HG03097 (cell line): Measurements from ENCODE around the gene PRDM11.

Source experiments
- ATAC-seq: cut with Tn5 transposase; IDR thresholded peaks from one replicate; pipeline ENCODE4 v1.9.1; 2021; ENCODE audit not compliant: unreplicated experiment, low FRiP score

PRDM11 gene

GRCh38 chr11:45173064-45173463 is 26.6 kb downstream of the PRDM11 start:
- ATAC-seq: no peak

DNA sequence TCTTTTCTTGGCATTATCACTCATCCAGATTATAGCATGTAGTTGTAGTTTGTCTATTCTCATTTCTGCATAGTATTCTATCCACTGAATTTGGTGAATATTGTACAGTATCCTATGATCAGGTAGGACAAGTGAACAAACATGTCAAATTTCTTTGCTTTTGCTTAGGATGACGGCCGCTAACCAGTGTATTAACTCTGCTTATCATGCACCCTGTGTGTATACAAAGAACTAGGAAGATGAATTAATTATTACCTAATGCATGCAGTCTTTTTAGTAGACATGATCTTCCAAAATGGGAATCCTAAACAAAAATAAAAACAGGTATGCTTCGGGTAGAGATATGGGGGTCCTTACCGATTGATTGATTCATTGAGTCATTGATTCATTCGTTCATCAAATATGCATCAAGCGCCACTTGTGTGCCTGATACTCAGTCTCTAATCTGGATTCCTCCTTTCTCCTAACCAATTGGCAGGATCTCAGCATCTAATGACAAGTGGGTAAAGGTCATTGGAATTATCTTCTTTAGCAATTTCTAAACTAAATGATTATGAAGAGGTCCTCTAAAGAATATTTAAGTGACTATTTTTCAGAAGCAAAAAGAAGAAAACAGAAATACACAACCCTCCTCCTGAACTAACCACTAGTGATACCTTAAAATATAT is 27.9 kb downstream of the PRDM11 start:
- ATAC-seq: no peak

DNA sequence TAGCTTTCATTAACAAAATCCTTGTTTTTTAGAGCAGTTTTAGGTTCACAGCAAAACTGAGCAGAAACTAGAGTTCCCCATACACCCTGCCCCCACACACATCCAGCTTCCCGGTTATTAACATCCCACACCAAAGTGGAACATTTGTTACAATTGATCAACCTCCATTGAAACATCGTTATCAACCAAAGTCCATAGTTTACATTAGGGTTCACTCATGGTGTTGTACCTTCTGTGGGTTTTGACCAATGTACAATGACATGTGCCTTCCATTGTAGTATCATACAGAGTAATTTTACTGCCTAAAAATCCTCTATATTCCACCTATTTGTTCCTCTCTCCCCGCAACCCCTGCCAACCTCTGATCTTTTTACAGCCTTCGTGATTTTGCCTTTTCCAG is 28.5 kb downstream of the PRDM11 start:
- ATAC-seq: no peak

DNA sequence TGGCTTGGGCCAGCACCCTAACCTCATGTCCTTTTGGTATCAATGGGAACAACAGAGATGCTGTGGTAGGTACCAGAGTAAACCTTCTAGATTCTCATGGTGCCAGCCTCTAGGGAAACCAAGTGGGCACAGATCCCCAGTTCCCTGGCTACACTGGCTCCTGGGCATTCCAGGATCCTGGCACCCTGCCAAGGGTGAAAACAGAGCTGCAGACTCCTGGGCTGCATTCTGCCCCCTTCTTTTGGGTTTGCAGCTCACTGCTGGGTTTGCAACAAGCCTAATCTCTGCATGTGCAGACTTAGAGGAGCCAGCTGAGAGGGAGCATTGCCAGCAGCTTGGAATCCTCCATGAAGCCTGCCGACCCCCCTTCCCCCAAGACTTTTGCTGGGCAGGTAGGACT is 30.6 kb downstream of the PRDM11 start:
- ATAC-seq: no peak

DNA sequence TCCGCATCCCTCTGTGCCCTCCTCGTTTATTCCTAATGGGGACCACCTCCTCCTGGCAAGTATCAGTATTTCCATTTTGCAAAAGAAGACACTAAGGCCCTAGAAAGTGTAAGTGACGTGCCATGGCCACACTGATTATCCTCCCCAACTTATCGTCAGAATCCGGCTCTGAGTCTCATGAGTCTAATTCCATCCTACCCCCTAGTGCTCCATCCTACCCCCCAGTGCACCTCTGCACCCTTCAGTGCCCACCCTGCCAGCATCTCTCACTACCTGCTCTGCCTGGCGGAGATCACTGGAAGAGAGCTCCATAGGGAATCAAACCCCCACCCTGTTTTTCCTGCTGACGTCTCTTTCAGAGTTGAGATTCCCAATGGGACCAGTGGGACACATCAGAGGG is 31.8 kb downstream of the PRDM11 start:
- no peak for ATAC-seq

- ATAC-seq: no peak
Observed at GRCh38 chr11:45178890-45179671, 32.6 kb downstream of the PRDM11 start.

DNA sequence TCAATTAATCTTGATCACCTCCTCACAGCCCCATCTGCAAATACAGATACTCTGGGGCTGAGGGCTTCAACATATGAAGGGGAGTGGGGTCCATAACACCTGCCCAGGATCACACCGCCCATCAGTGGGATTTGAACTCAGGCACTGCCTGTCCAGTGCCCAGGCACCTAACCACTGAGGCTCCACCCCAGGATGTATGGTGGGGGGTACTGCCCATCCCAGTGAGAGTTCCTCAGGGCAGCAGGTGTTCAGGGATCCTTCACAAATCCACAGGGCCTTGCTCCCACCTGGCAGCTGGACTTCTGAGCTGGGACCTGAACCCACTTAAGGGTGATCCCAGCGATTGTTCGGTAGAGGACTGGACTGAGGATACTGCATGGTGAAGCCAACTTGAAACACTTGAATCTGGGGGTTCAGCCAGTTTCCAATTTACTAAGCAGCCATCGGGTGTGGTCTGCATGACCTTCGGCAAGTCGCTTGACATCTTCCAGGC is 33.3 kb downstream of the PRDM11 start:
- no peak for ATAC-seq

GRCh38 chr11:45180179-45180847 is 33.9 kb downstream of the PRDM11 start:
- no peak for ATAC-seq

- no peak for ATAC-seq
Observed at GRCh38 chr11:45180848-45181192, 34.4 kb downstream of the PRDM11 start.

DNA sequence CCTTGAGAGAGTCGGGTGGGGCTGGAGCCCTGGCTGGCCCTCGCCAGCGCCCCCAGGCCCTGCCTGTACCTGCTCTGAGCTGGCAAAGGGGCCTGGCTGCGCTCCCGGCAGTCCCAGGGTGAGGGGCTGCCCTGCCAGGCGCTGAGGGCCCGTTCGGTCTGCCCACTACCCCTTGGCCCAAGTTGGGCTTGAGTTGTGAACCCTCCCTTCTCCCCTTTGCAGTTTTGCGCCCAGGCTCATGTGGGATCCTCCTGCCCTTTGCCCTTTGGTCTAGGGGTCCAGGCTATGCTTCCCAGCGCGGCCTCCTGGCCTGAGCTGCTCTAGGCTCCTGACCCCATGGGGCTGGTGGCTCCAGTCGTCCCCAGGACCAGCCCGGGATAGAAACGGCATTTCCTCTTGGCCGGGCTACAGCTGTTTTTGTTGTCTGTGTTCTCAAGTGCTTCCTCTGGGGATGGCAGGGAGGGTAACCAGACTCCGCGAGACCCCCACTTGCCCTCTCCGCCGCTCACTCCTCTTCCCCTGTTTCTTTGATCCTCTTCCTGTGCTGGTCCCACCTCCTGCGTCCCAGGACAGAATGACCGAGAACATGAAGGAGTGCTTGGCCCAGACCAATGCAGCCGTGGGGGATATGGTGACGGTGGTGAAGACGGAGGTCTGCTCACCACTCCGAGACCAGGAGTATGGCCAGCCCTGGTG is 34.9 kb downstream of the PRDM11 start:
- no peak for ATAC-seq

- no peak for ATAC-seq
Observed at GRCh38 chr11:45181889-45182550, 35.6 kb downstream of the PRDM11 start.

GRCh38 chr11:45182902-45183301 is 36.5 kb downstream of the PRDM11 start:
- ATAC-seq: no peak

DNA sequence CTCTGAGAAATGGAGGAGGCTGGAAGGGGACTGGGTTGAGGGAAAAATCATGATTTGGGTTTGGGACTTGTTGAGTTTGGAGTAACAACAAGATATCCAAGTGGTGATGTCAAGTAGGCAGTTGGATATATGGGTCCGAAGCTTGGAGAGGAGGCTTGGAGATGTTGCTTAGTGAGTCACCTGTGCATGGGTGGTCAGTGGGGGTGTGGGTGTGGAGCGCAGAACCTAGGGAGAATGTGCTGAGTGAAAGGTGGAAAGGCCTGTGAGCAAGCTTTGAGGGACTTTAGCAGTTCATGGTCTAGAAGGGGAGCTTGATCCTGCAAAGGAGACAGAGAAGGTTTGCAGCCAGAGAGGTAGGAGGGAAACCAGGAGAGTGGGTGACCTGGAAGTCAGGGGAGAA is 38.2 kb downstream of the PRDM11 start:
- no peak for ATAC-seq

- ATAC-seq: no peak
Observed at GRCh38 chr11:45185228-45185729, 38.8 kb downstream of the PRDM11 start.

GRCh38 chr11:45187375-45187774 is 40.9 kb downstream of the PRDM11 start:
- no peak for ATAC-seq

GRCh38 chr11:45188127-45188526 is 41.7 kb downstream of the PRDM11 start:
- ATAC-seq: no peak

DNA sequence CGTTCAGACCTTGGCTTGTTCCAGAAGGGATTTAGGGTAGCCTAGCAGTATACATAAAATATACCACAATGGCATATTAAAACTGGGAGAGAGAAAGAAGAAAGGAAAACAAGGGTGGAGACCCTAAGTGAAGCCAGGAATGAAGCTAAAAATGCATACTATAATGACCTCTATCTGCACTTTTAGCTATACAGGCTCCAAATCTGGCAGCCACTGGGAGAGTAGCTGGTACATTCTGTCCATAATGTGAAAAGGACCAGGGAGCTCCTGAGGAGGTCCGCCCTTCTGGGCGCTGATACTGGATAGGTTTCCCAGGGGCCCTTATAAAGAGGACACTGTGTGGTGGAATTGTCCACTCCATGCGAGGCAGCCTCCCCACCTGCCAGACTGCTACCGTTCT is 42.8 kb downstream of the PRDM11 start:
- no peak for ATAC-seq

DNA sequence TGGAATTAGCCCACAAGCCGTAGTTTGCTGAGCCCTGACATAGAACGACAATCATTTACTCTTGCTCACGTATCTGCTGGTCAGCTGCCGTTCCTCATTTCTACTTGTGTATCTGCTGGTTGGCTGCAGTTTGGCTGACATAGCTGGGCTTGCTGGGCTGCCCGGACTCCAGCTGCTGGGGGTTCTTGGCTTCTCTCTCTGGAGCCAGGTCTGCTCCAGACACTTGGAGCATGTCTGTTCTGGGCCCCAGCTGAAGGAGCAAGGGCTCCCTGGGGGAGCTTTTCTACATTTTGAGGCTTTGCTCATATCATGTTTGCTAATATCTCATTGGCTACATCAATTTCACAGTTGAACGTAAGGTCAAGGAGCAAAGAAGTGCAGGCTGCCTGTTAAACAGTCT is 47.3 kb downstream of the PRDM11 start:
- ATAC-seq: no peak

- ATAC-seq: no peak
Observed at GRCh38 chr11:45204761-45205160, 58.3 kb downstream of the PRDM11 start.

DNA sequence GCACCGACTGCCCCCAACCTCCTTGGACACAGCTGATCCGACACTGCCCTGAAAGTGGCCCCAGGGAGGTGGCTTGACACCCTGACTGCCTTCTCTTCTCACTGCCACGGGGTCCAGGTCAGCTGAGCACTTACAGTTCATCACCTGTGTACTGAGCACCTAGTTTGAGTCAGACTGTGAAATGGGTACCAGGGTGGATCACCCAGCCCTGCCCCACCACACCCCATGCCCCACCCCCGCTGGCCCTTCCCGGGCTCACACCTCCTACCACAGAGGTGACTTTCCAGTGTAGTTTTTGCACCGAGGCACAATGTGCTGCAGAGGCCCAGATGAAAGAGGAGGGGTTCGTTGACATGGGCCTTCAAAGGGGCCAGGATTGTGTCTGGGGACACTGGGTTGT is 59.5 kb downstream of the PRDM11 start:
- no peak for ATAC-seq
